GM10847 (cell line): ENCODE data around the gene GPC1.

Source experiments
- POLR2A ChIP-seq: IDR thresholded peaks from 2 replicates; pipeline ENCODE4 v1.6.1; 2011; ENCODE audit not compliant: insufficient read length; ENCODE audit errors: extremely low read depth

Gene GPC1

DNA sequence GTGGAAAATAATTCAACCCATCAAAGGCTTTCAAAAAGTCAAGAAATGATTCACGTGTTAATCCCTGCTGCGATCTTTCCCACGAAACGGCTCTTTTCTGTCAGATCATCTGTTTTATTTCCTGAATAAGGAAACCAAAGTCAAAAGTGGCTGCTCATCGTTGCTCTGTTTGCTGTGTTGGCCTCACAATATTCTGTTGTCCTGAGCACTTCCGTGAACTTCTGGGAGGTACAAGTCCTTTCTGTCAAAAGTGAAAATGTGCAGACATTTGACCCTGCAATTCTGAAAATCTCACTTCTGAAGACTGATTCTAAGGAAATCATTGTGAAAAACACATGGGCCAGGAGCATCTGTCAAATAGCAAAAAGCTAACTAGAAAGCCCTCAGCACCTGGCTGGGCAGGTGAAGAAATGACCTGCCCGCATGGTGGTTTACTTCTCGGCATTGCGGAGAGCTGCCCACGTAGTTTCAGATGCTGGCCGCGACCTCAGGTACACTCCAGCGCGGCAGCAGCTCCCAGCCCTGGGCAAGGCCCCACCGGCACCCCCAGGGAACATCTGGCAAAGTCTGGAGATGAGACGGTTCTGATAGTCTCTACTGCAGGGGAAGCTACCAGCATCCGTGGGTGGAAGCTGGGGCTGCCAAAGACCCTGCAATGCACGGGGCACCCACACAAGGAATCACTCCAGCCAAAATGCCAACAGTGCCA is 31.9 kb upstream of the GPC1 start:
- no peak for TF ChIP-seq POLR2A

DNA sequence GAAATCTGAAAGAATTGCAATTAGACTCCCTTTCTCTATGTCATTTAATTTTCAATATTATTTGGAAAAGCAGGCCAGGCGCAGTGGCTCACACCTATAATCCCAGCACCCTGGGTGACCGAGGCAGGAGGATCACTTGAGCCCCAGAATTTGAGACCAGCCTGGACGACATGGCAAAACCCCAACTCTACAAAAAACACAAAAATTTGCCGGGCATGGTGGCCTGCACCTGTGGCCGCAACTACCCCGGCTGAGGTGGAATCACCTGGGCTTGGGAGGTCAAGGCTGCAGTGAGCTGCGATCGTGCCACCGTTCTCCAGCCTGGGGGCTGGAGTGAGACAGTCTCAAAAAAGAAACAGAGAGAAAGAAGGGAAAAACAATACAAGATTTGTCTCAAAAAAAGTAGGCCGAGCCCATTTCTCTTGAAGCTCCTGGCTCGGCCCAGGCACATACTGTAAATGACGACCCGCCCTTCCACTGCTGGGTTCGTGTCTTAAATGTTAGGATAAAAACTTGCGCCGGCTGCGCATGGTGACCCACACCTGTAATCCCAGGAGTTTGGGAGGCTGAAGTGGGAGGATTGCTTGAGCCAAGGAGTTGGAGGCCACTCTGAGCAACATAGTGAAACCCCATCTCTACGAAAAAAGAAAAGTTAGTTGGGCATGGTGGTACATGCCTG is 31.1 kb upstream of the GPC1 start:
- no peak for TF ChIP-seq POLR2A

DNA sequence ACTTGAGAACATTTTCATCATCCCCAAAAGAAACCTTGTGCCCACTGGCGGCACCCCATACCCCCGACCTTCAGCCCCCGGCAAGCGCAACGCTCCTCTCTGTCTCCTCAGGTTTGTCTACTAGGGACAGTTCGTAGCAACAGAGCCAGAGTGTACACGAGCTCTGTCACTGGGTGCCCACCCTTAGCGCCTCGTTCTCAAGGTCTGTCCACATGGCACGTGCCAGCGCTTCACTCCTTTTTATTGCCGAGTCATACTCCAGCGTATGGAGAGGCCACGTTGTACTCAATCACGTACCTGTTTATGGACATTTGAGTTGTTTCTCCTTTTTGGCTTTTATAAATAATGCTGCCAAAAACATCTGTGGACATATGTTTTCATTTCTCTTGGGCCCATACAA is 30.3 kb upstream of the GPC1 start:
- no peak for TF ChIP-seq POLR2A

DNA sequence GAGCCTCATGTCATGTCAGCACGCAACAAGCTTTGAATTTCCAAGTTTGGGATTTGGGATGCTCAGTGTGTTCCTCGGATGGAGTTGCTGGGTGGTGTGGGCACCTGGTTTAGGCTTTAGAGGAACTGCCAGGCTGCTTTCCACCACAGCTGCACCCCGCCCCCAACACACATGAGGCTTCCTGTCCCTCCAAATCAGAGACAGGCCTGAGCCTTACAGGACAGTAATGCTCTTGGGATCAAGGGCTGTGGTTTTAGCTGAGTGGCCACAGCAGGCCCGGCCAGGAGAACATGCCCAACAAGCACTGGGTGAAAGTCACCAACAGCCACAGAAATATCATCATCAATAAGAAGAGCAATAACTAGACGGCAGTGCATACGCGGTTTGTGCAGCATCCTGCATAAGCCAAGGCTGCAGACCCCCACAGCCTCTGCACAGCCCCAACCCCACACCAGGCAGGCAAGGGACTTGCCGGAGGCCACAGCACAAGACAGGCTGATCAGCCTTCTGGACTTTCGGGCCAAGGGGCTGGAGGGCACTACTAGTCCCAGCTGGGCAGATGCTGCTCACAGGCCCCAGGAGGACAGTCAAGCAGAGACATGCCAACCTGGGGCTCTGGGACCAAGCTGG is 29.7 kb upstream of the GPC1 start:
- no peak for TF ChIP-seq POLR2A

DNA sequence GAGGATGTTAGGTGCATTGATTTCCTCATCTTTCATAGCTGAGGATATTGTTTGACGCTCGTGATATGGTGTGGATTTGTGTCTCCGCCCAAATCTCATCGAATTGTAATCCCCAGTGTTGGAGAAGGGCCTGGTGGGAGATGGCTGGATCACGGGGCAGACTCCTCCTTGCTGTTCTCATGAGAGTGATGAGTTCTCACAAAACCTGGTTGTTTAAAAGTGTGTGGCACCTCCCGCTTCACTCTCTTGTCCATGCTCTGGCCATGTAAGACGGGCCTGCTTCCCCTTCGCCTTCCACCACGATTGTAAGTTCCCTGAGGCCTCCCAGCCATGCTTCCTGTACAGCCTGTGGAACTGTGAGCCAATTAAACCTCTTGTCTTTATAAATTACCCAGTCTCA is 28.4 kb upstream of the GPC1 start:
- no peak for TF ChIP-seq POLR2A

DNA sequence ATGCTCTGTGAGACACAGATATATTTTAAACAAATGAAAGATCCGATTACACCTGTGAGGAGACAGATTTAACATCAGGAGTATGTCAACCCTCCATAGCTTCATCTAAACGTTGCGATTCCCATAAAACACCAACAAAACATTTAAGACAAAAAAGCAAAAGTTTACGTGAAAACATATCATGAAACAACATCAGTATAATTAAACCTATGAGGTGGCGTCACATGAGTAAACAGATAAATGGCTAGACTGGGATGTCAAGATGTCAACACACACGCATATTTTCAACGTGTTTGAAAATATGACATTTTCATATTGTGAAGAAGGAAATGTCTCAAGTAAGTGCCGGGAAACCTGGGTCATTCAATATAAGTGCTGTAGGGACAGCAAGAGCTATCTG is 25.5 kb upstream of the GPC1 start:
- no peak for TF ChIP-seq POLR2A

DNA sequence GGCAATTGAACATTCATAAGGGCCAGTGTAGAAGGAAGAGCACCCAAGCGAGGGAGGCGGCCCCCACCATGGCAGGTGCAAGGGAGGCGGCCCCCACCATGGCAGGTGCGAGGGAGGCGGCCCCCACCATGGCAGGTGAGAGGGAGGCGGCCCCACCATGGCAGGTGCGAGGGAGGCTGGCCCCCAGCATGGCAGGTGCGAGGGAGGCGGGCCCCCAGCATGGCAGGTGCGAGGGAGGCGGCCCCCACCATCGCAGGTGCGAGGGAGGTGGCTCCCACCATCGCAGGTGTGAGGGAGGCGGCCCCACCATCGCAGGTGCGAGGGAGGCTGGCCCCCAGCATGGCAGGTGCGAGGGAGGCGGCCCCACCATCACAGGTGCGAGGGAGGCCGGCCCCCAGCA is 24.7 kb upstream of the GPC1 start:
- TF ChIP-seq POLR2A, result no peak

DNA sequence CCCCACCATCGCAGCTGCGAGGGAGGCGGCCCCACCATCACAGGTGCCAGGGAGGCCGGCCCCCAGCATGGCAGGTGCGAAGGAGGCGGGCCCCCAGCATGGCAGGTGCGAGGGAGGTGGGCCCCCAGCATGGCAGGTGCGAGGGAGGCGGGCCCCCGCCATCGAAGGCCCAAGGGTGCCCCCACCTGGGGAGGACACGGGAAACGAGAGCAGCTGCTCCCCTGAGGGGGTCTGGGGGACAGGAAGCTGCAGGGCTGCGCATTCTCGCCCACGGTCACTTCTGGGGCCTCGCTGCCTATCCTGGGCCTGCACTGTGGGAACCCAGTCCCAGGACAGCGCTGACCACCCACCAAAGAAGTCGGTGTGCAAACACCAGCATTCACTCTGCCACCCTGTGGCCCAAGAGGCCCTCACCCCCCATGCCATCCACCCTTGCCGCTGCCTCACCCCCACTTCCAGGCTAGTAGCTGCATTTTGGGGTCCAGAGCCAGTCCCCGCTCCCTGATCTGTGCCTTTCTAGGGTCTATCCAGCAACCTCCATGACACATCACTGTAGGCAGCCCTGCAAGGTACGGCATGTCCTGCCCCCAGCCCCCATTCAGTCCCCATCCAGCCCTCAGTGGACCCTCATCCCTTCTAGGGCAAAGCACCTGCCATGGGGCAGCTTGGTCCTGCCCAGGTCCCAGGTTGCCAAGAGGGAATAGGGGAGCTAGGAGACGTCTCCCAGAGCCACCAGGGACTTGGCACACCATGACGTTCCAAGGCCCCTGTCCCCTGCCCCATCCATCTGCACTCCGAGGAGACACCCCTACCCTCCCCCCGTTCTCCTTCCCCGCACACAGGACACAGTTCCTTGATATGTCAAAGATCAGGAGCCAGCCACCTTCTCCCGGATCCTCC is 24.0 kb upstream of the GPC1 start:
- TF ChIP-seq POLR2A, result no peak

DNA sequence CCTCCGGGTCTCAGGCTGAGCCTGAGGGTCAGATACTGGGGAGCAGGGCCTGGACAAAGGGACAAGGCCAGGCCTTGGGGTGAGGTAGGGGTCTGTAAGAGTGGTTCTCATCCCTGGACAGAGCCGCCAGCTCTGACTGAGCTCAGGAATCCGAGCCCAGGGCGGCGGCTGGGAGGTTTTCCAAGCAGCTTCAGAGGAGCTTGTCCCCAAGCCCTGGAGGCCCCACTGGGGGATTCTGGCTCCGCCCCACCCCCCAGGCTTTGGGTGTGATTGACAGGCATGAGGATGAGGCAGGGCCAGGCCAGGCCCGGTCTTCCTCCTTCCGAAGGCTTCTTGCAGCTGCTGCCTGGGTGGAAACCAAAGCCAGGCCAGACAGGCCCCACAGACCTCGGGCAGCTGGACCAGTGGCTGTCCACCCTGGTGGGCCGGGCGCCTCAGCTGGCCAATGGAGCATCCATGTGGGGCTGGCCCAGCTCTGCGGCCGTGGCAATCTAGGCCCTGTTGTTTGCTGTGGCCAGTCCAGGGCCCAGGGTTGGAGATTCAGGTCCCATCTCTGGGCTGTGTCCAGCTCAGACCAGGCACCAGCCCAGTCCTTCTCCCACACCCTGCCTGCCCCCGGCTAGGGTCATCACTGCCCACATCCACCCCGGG is 23.1 kb upstream of the GPC1 start:
- no peak for TF ChIP-seq POLR2A

DNA sequence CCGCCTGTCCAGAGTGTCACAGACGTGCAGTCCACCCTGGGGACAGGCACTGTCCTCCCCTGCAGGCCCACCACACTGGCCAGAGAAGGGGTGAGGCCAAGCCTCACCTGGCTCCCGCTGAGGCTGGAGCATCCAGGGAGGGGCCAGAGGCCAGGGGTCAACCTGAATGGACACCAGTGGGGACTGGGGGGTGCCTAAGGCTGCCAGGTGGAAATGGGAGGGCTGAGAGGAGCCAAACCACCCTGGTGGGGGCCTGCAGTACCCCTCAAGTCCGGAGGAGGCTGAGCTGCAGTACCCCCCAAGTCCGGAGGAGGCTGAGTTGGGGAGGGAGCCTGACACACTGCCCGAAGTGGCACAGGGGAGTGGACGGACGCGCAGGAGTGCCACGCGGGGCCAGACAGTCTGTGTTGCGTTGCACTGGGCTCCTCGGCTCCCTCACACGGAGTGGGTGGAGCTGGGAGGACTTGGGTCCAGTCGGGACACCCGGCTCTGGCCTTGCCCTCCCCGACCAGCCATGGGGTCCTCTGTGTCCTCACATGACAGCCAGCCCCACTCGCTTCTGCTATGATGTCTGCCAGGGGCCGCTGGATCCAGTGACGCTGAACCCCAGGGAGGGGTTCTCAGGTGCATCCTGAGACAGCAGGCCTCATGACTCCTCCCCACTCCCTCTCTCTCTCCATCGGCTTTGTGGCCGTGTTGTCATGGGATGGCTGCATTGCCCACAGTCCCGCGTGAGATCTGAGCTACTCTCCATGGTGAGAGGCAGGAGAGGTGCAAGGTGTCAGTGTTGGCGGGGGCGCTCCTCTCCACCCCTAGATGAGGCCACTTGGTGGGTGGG is 22.3 kb upstream of the GPC1 start:
- no peak for TF ChIP-seq POLR2A

DNA sequence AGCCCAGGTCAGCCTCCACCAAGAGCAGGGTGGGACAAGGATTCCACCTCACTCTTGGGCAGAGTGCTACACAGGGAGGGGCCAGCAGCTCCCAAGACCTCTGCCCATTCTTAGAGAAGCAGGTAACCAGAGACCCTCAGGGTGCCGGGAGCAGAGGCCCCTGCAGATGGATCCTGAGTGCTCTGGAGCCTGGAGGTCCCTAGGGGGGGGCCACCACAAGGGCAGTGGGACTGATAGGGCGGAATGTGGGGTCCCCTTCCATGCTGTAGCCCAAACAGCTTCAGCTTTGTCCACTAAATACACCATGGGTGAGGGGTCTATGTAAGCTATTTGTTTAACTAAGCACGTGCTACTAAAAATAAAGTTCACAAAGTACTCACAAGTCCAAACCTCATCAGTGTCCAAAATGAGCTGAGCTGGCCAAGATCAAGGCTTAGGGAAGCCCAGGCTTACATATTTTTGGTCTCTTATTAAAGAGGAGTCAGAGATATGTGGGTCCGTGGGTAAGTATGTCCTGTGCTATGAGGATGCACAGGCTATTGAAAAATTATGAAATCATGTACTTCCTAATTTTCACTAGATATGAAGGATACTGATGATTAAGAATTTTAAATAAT is 21.5 kb upstream of the GPC1 start:
- TF ChIP-seq POLR2A, result no peak

DNA sequence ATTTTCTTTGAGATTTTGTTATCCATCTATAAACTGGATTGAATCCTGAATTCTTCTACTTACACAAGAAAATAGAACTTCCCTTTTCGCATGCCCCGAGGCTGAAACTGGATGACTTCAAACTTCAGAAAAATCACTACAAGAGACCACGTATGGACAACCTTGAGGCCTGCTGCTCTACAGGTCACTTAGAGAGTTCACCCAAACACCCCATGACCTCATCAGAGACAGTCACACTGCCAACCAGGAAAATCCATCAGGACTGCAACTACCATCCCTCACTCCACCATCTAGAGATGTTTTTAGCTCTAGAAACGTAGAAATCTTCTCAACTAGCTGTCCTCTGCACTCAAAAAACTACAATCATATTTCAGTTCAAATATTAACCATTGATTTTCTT is 18.6 kb upstream of the GPC1 start:
- TF ChIP-seq POLR2A, result no peak

DNA sequence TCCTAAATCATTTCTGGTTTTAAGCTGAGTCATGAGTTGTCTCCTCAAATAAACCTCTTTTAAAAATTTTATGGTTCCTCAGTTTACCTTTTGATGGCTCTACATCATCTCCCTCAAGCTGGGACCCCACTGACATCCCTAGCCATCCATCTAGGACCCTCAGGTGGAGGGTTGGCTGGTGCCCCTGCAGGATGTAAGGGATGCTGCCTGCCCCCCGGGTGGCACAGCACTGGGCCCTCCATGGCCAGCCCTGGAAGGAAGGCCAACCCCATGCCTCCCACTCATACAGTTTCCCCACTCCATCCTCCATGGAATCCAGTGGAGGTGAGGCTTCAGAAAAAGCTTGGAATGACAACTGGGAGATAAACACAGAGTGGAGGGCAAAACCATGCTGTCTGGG is 17.2 kb upstream of the GPC1 start:
- TF ChIP-seq POLR2A, result no peak

DNA sequence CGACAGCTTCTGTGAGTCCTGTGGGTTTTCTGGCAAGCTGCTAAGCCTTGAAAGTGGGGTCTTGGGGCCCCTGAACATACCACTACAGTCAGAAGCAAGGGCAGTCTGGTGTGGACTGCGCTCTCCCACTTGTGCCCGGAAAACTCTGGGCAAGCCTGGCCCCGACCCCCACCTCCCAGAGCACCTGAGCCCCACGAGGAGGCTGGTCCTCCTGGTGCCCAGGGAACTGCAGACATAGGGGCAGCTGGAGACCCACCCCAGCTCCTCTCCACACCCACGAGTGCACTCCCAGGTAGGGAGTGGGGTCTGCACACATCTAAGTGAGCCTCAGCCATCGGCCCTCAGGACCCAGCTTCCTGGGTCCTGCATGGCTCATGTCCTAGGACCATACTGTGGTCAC is 16.2 kb upstream of the GPC1 start:
- TF ChIP-seq POLR2A, result no peak
